Measurements from ENCODE around the gene SEM1.

DNA sequence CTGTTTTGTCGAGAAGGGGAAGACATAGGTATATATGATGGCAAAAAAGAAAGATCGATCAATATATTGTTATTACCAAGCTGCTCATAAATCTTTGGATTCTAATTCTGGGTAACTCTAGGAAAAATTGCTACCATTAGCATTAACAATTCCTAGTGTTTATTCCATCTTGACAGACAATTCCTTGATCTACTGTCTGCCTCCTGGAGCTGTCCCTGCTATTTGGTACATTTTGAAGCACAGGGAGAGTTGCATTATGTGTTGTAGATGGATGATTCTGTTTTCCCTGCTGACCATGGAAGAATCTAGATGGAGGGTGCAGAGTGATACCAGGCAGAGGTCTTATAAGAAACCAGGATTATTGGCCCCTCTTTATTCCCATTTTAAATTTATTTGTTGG, 29.1 kb upstream of the SEM1 start:
- TF ChIP-seq POLR2AphosphoS5 (IDR thresholded peaks at IDR 0.05; ENCODE audit: low read depth, low read length) (no peak), TAF1 (IDR thresholded peaks at IDR 0.05; ENCODE audit: borderline replicate concordance, low read depth, low read length) (no peak), POLR2A (IDR thresholded peaks at IDR 0.05; ENCODE audit: low read depth, low read length) (no peak)

Data from GM12892 (cell line).